Measurements from ENCODE around the gene TFB2M.

GRCh38 chr1:246554201-246554600, 11.9 kb downstream of the TFB2M start:
- TF ChIP-seq POLR2A (IDR thresholded peaks at IDR 0.05; ENCODE audit: low read length) = no peak
- no peak for TF ChIP-seq GATA1 (IDR thresholded peaks at IDR 0.05; ENCODE audit: low read depth, low read length)
